Panc1 (cell line): Measurements from ENCODE around the gene IFNLR1.

Experiments
- POLR2AphosphoS5 ChIP-seq: IDR thresholded peaks from 2 replicates; pipeline ENCODE4 v1.6.1; 2012; ENCODE audit warnings: mild to moderate bottlenecking, low read depth, low read length, moderate library complexity
- SIN3A ChIP-seq: IDR thresholded peaks from 2 replicates; pipeline ENCODE4 v1.6.1; 2012; ENCODE audit warnings: low read depth, mild to moderate bottlenecking, low read length, moderate library complexity, borderline replicate concordance; ENCODE audit not compliant: insufficient read depth
- TCF7L2 ChIP-seq: IDR thresholded peaks from 2 replicates; pipeline ENCODE4 v1.6.1; 2011; ENCODE audit warnings: mild to moderate bottlenecking, low read depth, low read length, inconsistent platforms
- TF ChIP-seq, protein P1 (sequence below): fragments of 450-650 bp; IDR thresholded peaks from 2 replicates; pipeline ENCODE4 v1.5.1; 2017; ENCODE audit warnings: mild to moderate bottlenecking
- TF ChIP-seq, protein P2 (sequence below), 2 experiments: IDR thresholded peaks; 2 replicates each; pipeline ENCODE4 v1.6.1; 2011 to 2012; ENCODE audit warnings: low read depth in 2 of 2, control low read depth in 1 of 2, low read length in 1 of 2, mild to moderate bottlenecking in 1 of 2, moderate library complexity in 1 of 2; ENCODE audit not compliant: insufficient read depth in 1 of 2

DNA sequence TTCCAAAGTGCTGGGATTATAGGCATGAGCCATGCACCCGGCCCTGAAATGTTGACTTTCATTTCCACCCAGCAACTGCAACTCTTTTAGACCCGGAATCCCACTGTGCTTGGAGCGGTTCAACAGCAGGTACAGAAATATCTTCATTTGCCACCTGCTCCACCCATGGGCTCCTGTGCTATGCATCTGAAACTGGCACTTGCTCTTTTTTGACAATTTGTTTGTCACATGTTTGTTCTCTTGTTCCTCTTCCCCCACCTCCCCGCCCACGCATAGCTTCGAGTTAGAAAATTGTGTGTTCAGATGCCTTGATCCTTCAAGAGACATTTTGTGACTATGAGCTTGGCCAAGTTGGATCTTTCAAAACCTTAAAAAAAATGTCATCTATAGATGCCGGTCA, 2.4 kb upstream of the IFNLR1 start:
- TF ChIP-seq, protein P1, sequence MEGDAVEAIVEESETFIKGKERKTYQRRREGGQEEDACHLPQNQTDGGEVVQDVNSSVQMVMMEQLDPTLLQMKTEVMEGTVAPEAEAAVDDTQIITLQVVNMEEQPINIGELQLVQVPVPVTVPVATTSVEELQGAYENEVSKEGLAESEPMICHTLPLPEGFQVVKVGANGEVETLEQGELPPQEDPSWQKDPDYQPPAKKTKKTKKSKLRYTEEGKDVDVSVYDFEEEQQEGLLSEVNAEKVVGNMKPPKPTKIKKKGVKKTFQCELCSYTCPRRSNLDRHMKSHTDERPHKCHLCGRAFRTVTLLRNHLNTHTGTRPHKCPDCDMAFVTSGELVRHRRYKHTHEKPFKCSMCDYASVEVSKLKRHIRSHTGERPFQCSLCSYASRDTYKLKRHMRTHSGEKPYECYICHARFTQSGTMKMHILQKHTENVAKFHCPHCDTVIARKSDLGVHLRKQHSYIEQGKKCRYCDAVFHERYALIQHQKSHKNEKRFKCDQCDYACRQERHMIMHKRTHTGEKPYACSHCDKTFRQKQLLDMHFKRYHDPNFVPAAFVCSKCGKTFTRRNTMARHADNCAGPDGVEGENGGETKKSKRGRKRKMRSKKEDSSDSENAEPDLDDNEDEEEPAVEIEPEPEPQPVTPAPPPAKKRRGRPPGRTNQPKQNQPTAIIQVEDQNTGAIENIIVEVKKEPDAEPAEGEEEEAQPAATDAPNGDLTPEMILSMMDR = no peak
- TF ChIP-seq POLR2AphosphoS5 = no peak
- TF ChIP-seq, protein P2, sequence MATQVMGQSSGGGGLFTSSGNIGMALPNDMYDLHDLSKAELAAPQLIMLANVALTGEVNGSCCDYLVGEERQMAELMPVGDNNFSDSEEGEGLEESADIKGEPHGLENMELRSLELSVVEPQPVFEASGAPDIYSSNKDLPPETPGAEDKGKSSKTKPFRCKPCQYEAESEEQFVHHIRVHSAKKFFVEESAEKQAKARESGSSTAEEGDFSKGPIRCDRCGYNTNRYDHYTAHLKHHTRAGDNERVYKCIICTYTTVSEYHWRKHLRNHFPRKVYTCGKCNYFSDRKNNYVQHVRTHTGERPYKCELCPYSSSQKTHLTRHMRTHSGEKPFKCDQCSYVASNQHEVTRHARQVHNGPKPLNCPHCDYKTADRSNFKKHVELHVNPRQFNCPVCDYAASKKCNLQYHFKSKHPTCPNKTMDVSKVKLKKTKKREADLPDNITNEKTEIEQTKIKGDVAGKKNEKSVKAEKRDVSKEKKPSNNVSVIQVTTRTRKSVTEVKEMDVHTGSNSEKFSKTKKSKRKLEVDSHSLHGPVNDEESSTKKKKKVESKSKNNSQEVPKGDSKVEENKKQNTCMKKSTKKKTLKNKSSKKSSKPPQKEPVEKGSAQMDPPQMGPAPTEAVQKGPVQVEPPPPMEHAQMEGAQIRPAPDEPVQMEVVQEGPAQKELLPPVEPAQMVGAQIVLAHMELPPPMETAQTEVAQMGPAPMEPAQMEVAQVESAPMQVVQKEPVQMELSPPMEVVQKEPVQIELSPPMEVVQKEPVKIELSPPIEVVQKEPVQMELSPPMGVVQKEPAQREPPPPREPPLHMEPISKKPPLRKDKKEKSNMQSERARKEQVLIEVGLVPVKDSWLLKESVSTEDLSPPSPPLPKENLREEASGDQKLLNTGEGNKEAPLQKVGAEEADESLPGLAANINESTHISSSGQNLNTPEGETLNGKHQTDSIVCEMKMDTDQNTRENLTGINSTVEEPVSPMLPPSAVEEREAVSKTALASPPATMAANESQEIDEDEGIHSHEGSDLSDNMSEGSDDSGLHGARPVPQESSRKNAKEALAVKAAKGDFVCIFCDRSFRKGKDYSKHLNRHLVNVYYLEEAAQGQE (IDR thresholded peaks at IDR 0.05; ENCODE audit: insufficient read depth in 1 of 2, low read depth in 2 of 2, low read length in 1 of 2) = no peak
- no peak for TF ChIP-seq SIN3A
- TF ChIP-seq TCF7L2 = no peak
